ENCODE results near the gene LDB2. TPM values are rescaled to one million over a fixed set of nuclear protein-coding genes. Genes with fewer than 3 reads are reported as not detected.
A peak's percentile ranks its signal among the peaks of the same experiment; 100 is the strongest.

LDB2 gene
- total RNA-seq, 4 donors from 2014 or later, result 16.2 to 31.7 (median 22.4) TPM

- WGBS, result 41% methylated on average over 4 of the region's 4 CpGs
- Histone ChIP-seq H3K27ac (replicated peaks in 1 of 4) (peak overlapping the region; percentile 60 to 68 (median 64)), H3K4me1 (peaks cover 19 to 46% (median 33%) of the 10 kb centered on the region in 4 donors), H3K27me3 (no peaks in the 10 kb centered on the region), H3K36me3 (no peaks in the 10 kb centered on the region), H3K4me3 (no peak overlapping the region), H3K9me3 (no peaks in the 10 kb centered on the region)
- TF ChIP-seq, protein P1, sequence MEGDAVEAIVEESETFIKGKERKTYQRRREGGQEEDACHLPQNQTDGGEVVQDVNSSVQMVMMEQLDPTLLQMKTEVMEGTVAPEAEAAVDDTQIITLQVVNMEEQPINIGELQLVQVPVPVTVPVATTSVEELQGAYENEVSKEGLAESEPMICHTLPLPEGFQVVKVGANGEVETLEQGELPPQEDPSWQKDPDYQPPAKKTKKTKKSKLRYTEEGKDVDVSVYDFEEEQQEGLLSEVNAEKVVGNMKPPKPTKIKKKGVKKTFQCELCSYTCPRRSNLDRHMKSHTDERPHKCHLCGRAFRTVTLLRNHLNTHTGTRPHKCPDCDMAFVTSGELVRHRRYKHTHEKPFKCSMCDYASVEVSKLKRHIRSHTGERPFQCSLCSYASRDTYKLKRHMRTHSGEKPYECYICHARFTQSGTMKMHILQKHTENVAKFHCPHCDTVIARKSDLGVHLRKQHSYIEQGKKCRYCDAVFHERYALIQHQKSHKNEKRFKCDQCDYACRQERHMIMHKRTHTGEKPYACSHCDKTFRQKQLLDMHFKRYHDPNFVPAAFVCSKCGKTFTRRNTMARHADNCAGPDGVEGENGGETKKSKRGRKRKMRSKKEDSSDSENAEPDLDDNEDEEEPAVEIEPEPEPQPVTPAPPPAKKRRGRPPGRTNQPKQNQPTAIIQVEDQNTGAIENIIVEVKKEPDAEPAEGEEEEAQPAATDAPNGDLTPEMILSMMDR (IDR thresholded peaks at IDR 0.05), result no peak
- no peak for TF ChIP-seq POLR2AphosphoS5 (IDR thresholded peaks at IDR 0.05)
- TF ChIP-seq POLR2A (IDR thresholded peaks at IDR 0.05; ENCODE audit: low read depth), result no peak
- no peak for TF ChIP-seq EP300 (IDR thresholded peaks at IDR 0.05)
- no peak for DNase-seq (ENCODE audit: extremely low spot score)
- intact Hi-C loops (cut with DNase I), result no loop called here
These were observed 206.4 kb downstream of the LDB2 start for GRCh38 chr4:16692046-16692445.

DNA sequence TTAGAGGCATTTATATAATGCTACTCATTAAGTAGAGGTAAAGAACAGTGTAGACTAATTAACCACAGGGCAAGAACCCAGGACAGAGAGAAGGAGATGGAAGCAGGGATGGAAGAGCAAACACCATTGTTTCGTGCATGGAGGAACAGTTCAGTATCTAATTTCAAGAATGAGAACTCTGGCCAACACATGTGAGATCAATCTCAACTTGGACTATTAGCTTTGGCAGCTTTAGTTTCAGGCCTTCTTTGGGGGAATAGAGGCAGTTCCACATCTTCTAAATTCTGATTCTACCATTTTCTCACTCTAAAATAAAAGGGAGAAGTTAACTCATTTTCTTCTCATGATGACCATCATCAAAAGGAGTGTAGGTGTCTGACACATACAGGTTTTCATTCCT, 207.0 kb downstream of the LDB2 start:
- H3K4me1 ChIP-seq, result peaks cover 21 to 44% (median 35%) of the 10 kb centered on the region in 4 donors
- H3K9me3 ChIP-seq, result no peaks in the 10 kb centered on the region
- intact Hi-C loops (cut with DNase I), result no loop called here
- H3K4me3 ChIP-seq, result no peak overlapping the region
- 57% methylated on average over 1 of the region's 1 CpG for WGBS
- no peaks in the 10 kb centered on the region for H3K27me3 ChIP-seq
- peak overlapping the region in 1 of 4 donors; percentile 68 for H3K27ac ChIP-seq (replicated peaks in 1 of 4)
- H3K36me3 ChIP-seq, result no peaks in the 10 kb centered on the region
- TF ChIP-seq, protein P1 (IDR thresholded peaks at IDR 0.05), result no peak
- TF ChIP-seq POLR2A (IDR thresholded peaks at IDR 0.05; ENCODE audit: low read depth) (no peak), EP300 (IDR thresholded peaks at IDR 0.05) (no peak), POLR2AphosphoS5 (IDR thresholded peaks at IDR 0.05) (no peak)
- DNase-seq (ENCODE audit: extremely low spot score), result no peak

DNA sequence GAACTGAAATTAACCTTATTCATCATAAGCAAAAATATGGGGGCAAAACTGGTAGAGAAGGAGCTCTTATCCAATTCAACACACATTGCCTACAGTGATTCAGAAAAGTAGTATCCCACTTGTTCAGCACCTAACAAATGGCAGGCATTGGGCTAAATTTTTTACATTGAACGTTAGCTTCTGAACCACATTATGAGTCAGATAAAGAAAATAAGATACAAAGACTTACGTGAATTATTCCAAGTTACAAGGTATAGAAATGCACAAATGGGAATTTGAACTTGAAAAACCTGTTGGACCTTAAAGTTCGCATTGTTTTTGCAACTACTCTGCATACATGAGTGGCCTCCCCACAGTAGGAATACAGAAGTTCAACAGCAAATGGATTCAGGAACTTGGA, 210.6 kb downstream of the LDB2 start:
- intact Hi-C loops (cut with DNase I), result no loop called here
- DNase-seq (ENCODE audit: extremely low spot score), result no peak
- Histone ChIP-seq H3K9me3 (no peaks in the 10 kb centered on the region), H3K27ac (replicated peaks in 1 of 4) (no peak overlapping the region), H3K4me1 (peaks cover 14 to 32% (median 22%) of the 10 kb centered on the region in 4 donors), H3K36me3 (no peaks in the 10 kb centered on the region), H3K27me3 (no peaks in the 10 kb centered on the region), H3K4me3 (no peak overlapping the region)
- TF ChIP-seq POLR2A (IDR thresholded peaks at IDR 0.05; ENCODE audit: low read depth) (no peak), POLR2AphosphoS5 (IDR thresholded peaks at IDR 0.05) (no peak), EP300 (IDR thresholded peaks at IDR 0.05) (no peak)
- TF ChIP-seq, protein P1 (IDR thresholded peaks at IDR 0.05), result no peak
- 96% methylated on average over 3 of the region's 3 CpGs for WGBS

DNA sequence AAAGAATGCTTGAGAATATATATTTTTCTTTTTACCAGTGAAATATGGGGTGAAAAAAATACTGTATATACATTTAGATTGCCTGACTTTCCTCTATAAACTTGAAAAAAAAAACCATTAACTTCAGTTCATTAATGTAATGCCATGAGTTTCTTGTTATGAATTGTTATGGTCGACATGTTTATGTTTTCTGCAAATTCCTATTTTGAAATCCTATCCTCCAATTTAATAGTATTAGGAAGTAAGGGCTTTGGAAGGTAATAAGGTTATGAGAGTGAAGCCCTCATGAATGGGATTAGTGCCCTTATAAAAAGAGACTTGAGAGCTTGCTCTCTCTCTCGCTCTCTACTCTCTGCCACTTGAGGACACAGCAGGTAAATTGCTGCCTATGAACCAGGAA, 211.4 kb downstream of the LDB2 start:
- Histone ChIP-seq H3K27me3 (no peaks in the 10 kb centered on the region), H3K4me3 (no peak overlapping the region), H3K9me3 (no peaks in the 10 kb centered on the region), H3K36me3 (no peaks in the 10 kb centered on the region), H3K4me1 (peaks cover 6 to 23% (median 14%) of the 10 kb centered on the region in 4 donors), H3K27ac (replicated peaks in 1 of 4) (no peak overlapping the region)
- no peak for DNase-seq (ENCODE audit: extremely low spot score)
- TF ChIP-seq, protein P1 (IDR thresholded peaks at IDR 0.05), result no peak
- TF ChIP-seq POLR2A (IDR thresholded peaks at IDR 0.05; ENCODE audit: low read depth), result no peak
- TF ChIP-seq EP300 (IDR thresholded peaks at IDR 0.05), result no peak
- TF ChIP-seq POLR2AphosphoS5 (IDR thresholded peaks at IDR 0.05), result no peak
- 84% methylated on average over 2 of the region's 2 CpGs for WGBS
- intact Hi-C loops (cut with DNase I), result no loop called here

DNA sequence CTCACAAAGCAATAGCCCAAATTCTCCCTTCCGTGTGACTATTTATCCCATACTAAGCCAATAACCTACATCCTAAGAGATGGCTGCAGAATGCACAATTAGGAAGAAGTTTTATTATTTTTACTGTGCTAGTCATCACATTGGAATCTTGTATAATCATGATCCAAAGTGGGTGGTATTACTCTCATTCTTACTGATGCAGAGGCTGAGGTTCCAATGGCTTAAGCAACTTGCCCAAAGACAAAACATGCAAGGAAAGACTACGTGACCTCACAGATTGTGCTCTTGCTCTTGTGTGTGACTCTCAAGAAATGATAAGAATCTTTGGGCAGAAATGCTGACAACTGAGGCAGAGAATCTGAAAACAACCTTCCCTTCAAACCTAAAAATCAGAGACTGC, 212.2 kb downstream of the LDB2 start:
- Histone ChIP-seq H3K4me1 (peaks cover 4 to 16% (median 9%) of the 10 kb centered on the region in 4 donors), H3K36me3 (no peaks in the 10 kb centered on the region), H3K27me3 (no peaks in the 10 kb centered on the region), H3K4me3 (no peak overlapping the region), H3K9me3 (no peaks in the 10 kb centered on the region), H3K27ac (replicated peaks in 1 of 4) (no peak overlapping the region)
- intact Hi-C loops (cut with DNase I), result no loop called here
- DNase-seq (ENCODE audit: extremely low spot score), result no peak
- TF ChIP-seq POLR2AphosphoS5 (IDR thresholded peaks at IDR 0.05), result no peak
- TF ChIP-seq POLR2A (IDR thresholded peaks at IDR 0.05; ENCODE audit: low read depth), result no peak
- TF ChIP-seq, protein P1 (IDR thresholded peaks at IDR 0.05), result no peak
- no peak for TF ChIP-seq EP300 (IDR thresholded peaks at IDR 0.05)
- 60% methylated on average over 2 of the region's 2 CpGs for WGBS
